OCI-LY7 (cell line): Measurements from ENCODE around the gene SPCS3. TPM values are rescaled to one million over a fixed set of nuclear protein-coding genes. Genes with fewer than 3 reads are reported as not detected.
"Not testable (repeated sequence)": the region's sequence is repeated elsewhere in the genome, so short reads cannot be mapped to it uniquely, and the experiment has no call there.

Source experiments
- BruUV-seq: library from RNA; stranded (reverse); fragments of 400-500 nt; replicated peaks from 2 replicates; lab custom pipeline; 2021; lab: Mats Ljungman, UMichigan
- CTCF ChIA-PET: fragments of 300-600 bp; sonication (Branson Sonifier 250); formaldehyde crosslinking; loops from one replicate; lab custom pipeline; 2022; ENCODE audit warnings: antibody characterized with exemption; ENCODE audit not compliant: unreplicated experiment; lab: Charles Lee
- POLR2A ChIA-PET: fragments of 300-600 bp; sonication (Branson Sonifier 250); formaldehyde crosslinking; loops from one replicate; lab custom pipeline; 2022; ENCODE audit warnings: antibody characterized with exemption; lab: Charles Lee
- DNase-seq: peaks from one replicate; pipeline ENCODE4 v3.0.0-alpha.2; 2015; ENCODE audit warnings: low spot score
- H2AFZ ChIP-seq: fragments of 200-600 bp; sonication (generic), shearing (Covaris generic); 2 replicates; pipeline ENCODE4 v1.6.1; 2014; ENCODE audit warnings: mild to moderate bottlenecking, antibody characterized with exemption, low read length, moderate library complexity
- H3K27ac ChIP-seq: fragments of 200-600 bp; sonication (generic); 2 replicates; pipeline ENCODE4 v1.5.1; 2014; ENCODE audit warnings: mixed run types, low read depth, mild to moderate bottlenecking, moderate library complexity, low read length, inconsistent platforms; ENCODE audit not compliant: poor library complexity, severe bottlenecking
- H3K36me3 ChIP-seq: fragments of 200-600 bp; sonication (generic); 2 replicates; pipeline ENCODE4 v1.6.1; 2014; ENCODE audit warnings: mild to moderate bottlenecking, antibody characterized with exemption, low read length, moderate library complexity, mixed read lengths; ENCODE audit not compliant: insufficient read depth
- H3K4me1 ChIP-seq: fragments of 200-600 bp; sonication (generic); 2 replicates; pipeline ENCODE4 v1.5.1; 2014; ENCODE audit warnings: mild to moderate bottlenecking, low read length; ENCODE audit not compliant: insufficient read depth, poor library complexity, severe bottlenecking
- H3K4me2 ChIP-seq: fragments of 200-600 bp; sonication (generic); 2 replicates; pipeline ENCODE4 v1.6.1; 2014; ENCODE audit warnings: mild to moderate bottlenecking, low read length
- H3K4me3 ChIP-seq: fragments of 200-600 bp; sonication (generic); 2 replicates; pipeline ENCODE4 v1.5.1; 2014; ENCODE audit warnings: mild to moderate bottlenecking, low read depth, low read length; ENCODE audit not compliant: poor library complexity, severe bottlenecking
- H3K79me2 ChIP-seq: fragments of 200-600 bp; sonication (generic); 2 replicates; pipeline ENCODE4 v1.6.1; 2016; ENCODE audit warnings: low read depth, mild to moderate bottlenecking, low read length, moderate library complexity, mixed read lengths; ENCODE audit not compliant: insufficient read depth
- H3K9me2 ChIP-seq: fragments of 200-600 bp; sonication (generic); 2 replicates; pipeline ENCODE4 v1.6.1; 2016; ENCODE audit warnings: mild to moderate bottlenecking, low read length, mixed read lengths; ENCODE audit not compliant: insufficient read depth
- H3K9me3 ChIP-seq: fragments of 200-600 bp; sonication (generic); 2 replicates; pipeline ENCODE4 v1.6.1; 2014; ENCODE audit warnings: mild to moderate bottlenecking, mixed run types, low read length, mixed read lengths
- H4K20me1 ChIP-seq: fragments of 200-600 bp; sonication (generic); 2 replicates; pipeline ENCODE4 v1.6.1; 2014; ENCODE audit warnings: mild to moderate bottlenecking, antibody characterized with exemption, low read length, moderate library complexity, mixed read lengths; ENCODE audit not compliant: insufficient read depth
- CTCF ChIP-seq: fragments of 200-600 bp; sonication (generic); conservative IDR thresholded peaks from 2 replicates; pipeline ENCODE4 v1.5.1; 2014; ENCODE audit warnings: mild to moderate bottlenecking, antibody characterized with exemption, low read length, moderate library complexity, mixed read lengths
- EZH2phosphoT487 ChIP-seq: fragments of 200-600 bp; sonication (generic); IDR thresholded peaks from 2 replicates; pipeline ENCODE4 v1.6.1; 2018; ENCODE audit warnings: low read depth, borderline replicate concordance, mild to moderate bottlenecking, mixed run types, antibody characterized with exemption, low read length, moderate library complexity, mixed read lengths
- intact Hi-C: fragments of 100-400 bp; cut with micrococcal nuclease; formaldehyde crosslinking; loops from one replicate; pipeline ENCODE4 v1.10.0; 2022; ENCODE audit not compliant: unreplicated experiment
- total RNA-seq, 2 experiments: library from RNA; depleted of rRNA in 1 of 2; stranded (reverse); fragments of >200 nt in 1 of 2; shearing (Covaris generic) in 1 of 2; gene quantifications; 2 replicates each; pipeline ENCODE4 v1.2.3, GENCODE V29; 2014 to 2022

The SPCS3 gene
- total RNA-seq, 2 experiments from 2014 or later = 122 to 253 TPM

GRCh38 chr4:176342384-176342783 is 22.6 kb downstream of the SPCS3 start:
- H3K9me3 ChIP-seq = peaks cover 13% of the 10 kb centered on the region
- no peaks in the 10 kb centered on the region for H3K36me3 ChIP-seq
- no peak for TF ChIP-seq EZH2phosphoT487
- TF ChIP-seq CTCF = no peak
- H3K4me2 ChIP-seq = no peak overlapping the region
- ChIA-PET POLR2A (interaction anchor here (0.6 to 1.1 kb wide), 3 partner anchors 17 to 764 kb away, joined by 3 to 5 read pairs (median 3); no protein-coding TSS in a partner anchor), CTCF (no interaction called here)
- no TSS peak for BruUV-seq
- H3K79me2 ChIP-seq = no peaks in the 10 kb centered on the region
- H3K9me2 ChIP-seq = no peaks in the 10 kb centered on the region
- DNase-seq = no peak
- intact Hi-C loops = no loop called here
- peaks cover 10% of the 10 kb centered on the region for H3K4me1 ChIP-seq
- H3K27ac ChIP-seq = no peak overlapping the region
- H4K20me1 ChIP-seq = no peaks in the 10 kb centered on the region
- no peak overlapping the region for H2AFZ ChIP-seq
- H3K4me3 ChIP-seq = no peak overlapping the region

GRCh38 chr4:176343286-176343685 is 23.5 kb downstream of the SPCS3 start:
- ChIA-PET CTCF (no interaction called here), POLR2A (interaction anchor here (1.0 kb wide), 1 partner anchor 765 kb away, joined by 3 read pairs; no protein-coding TSS in a partner anchor)
- Histone ChIP-seq H4K20me1 (no peaks in the 10 kb centered on the region), H3K79me2 (no peaks in the 10 kb centered on the region), H3K4me2 (no peak overlapping the region), H3K27ac (no peak overlapping the region), H3K4me1 (peaks cover 10% of the 10 kb centered on the region), H2AFZ (no peak overlapping the region), H3K4me3 (no peak overlapping the region), H3K9me3 (peaks cover 13% of the 10 kb centered on the region), H3K9me2 (no peaks in the 10 kb centered on the region), H3K36me3 (no peaks in the 10 kb centered on the region)
- intact Hi-C loops = no loop called here
- TF ChIP-seq EZH2phosphoT487 (no peak), CTCF (no peak)
- DNase-seq = no peak
- BruUV-seq = no TSS peak

- H2AFZ ChIP-seq, H3K4me1 ChIP-seq, DNase-seq, H3K9me2 ChIP-seq, CTCF ChIA-PET, H3K4me3 ChIP-seq, H3K79me2 ChIP-seq, H3K36me3 ChIP-seq, BruUV-seq, H3K27ac ChIP-seq, intact Hi-C loops, H3K4me2 ChIP-seq, H4K20me1 ChIP-seq: not testable (repeated sequence)
- POLR2A ChIA-PET = interaction anchor here (1.3 to 1.7 kb wide), 2 partner anchors 11 to 299 kb away, joined by 5 to 6 read pairs; no protein-coding TSS in a partner anchor
- peaks cover 13% of the 10 kb centered on the region for H3K9me3 ChIP-seq
Observed at GRCh38 chr4:176345346-176345745, 25.6 kb downstream of the SPCS3 start.

GRCh38 chr4:176346836-176347235 is 27.1 kb downstream of the SPCS3 start:
- H3K4me1 ChIP-seq, intact Hi-C loops, H3K79me2 ChIP-seq, H3K4me3 ChIP-seq, H3K36me3 ChIP-seq, H3K4me2 ChIP-seq, H2AFZ ChIP-seq, BruUV-seq, DNase-seq, CTCF ChIA-PET, POLR2A ChIA-PET, H3K9me2 ChIP-seq, H3K27ac ChIP-seq, H4K20me1 ChIP-seq: not testable (repeated sequence)
- H3K9me3 ChIP-seq = peaks cover 13% of the 10 kb centered on the region
